SIG-M5 treated with dmso at 0.1 percent for 504 hours (cell line): ENCODE data around the gene ABAT.
A peak's percentile ranks its signal among the peaks of the same experiment; 100 is the strongest.
"Not testable (repeated sequence)": the region's sequence is repeated elsewhere in the genome, so short reads cannot be mapped to it uniquely, and the experiment has no call there.

Source experiments
- DNase-seq: peaks from one replicate; lab custom pipeline; 2025; ENCODE audit not compliant: unreplicated experiment; lab: John Stamatoyannopoulos, UW

ABAT gene

GRCh38 chr16:8678068-8678927 lies 3.9 kb downstream of the ABAT start:
- peak; percentile 17 for DNase-seq

GRCh38 chr16:8679151-8679550 lies 4.7 kb downstream of the ABAT start:
- DNase-seq = no peak

GRCh38 chr16:8682551-8683259 lies 8.3 kb downstream of the ABAT start:
- DNase-seq = no peak

GRCh38 chr16:8683640-8684039 lies 9.2 kb downstream of the ABAT start:
- DNase-seq = no peak

- DNase-seq = no peak
Measured at GRCh38 chr16:8685617-8686016, 11.2 kb downstream of the ABAT start.

- DNase-seq = no peak
Measured at GRCh38 chr16:8686031-8686621, 11.7 kb downstream of the ABAT start.

GRCh38 chr16:8686879-8687278 lies 12.5 kb downstream of the ABAT start:
- DNase-seq = no peak

- DNase-seq = no peak
Measured at GRCh38 chr16:8689686-8690085, 15.3 kb downstream of the ABAT start.

GRCh38 chr16:8691728-8692127 lies 17.3 kb downstream of the ABAT start:
- DNase-seq = no peak

- no peak for DNase-seq
Measured at GRCh38 chr16:8694795-8695728, 20.6 kb downstream of the ABAT start.

- no peak for DNase-seq
Measured at GRCh38 chr16:8696880-8697279, 22.5 kb downstream of the ABAT start.

- DNase-seq = no peak
Measured at GRCh38 chr16:8697965-8698364, 23.5 kb downstream of the ABAT start.

GRCh38 chr16:8703693-8704092 lies 29.3 kb downstream of the ABAT start:
- no peak for DNase-seq

- no peak for DNase-seq
Measured at GRCh38 chr16:8704098-8704497, 29.7 kb downstream of the ABAT start.

- DNase-seq = not testable (repeated sequence)
Measured at GRCh38 chr16:8705100-8705822, 30.8 kb downstream of the ABAT start.

GRCh38 chr16:8708536-8708935 lies 34.1 kb downstream of the ABAT start:
- DNase-seq = no peak

GRCh38 chr16:8712589-8713361 lies 38.4 kb downstream of the ABAT start:
- DNase-seq = no peak

- DNase-seq = no peak
Measured at GRCh38 chr16:8713635-8714172, 39.3 kb downstream of the ABAT start.

- DNase-seq = no peak
Measured at GRCh38 chr16:8714174-8714573, 39.8 kb downstream of the ABAT start.
